ENCODE data around the gene RETREG1.

Gene RETREG1

GRCh38 chr5:16571016-16571415, 45.8 kb downstream of the RETREG1 start:
- H3K9ac ChIP-seq (ENCODE audit: low read length): no peak overlapping the region
- WGBS (ENCODE audit: extremely low coverage, insufficient coverage, low lambda C conversion rate): no CpG with 5 or more reads among the region's 4 CpGs
- no peaks in the 10 kb centered on the region for H3K36me3 ChIP-seq (ENCODE audit: control insufficient read depth, insufficient read depth, low read length)
- H2BK5ac ChIP-seq (ENCODE audit: low read length): no peak overlapping the region
- H2AK5ac ChIP-seq (ENCODE audit: low read length): no peak overlapping the region
- H3K4me2 ChIP-seq (ENCODE audit: low read length): no peak overlapping the region
- H2BK15ac ChIP-seq (replicated peaks; ENCODE audit: low read depth): no peak overlapping the region
- H3K18ac ChIP-seq (ENCODE audit: low read length): no peak overlapping the region
- no peak overlapping the region for H4K5ac ChIP-seq (ENCODE audit: low read length)
- H3K79me1 ChIP-seq (ENCODE audit: low read length): no peaks in the 10 kb centered on the region
- no peaks in the 10 kb centered on the region for H3K4me1 ChIP-seq (ENCODE audit: control insufficient read depth, low read depth, low read length)
- no peak overlapping the region for H3K4ac ChIP-seq (ENCODE audit: low read depth, low read length)
- H3K56ac ChIP-seq (ENCODE audit: low read length): no peak overlapping the region
- DNase-seq: no peak
- H4K8ac ChIP-seq (ENCODE audit: low read depth, low read length): no peak overlapping the region
- no peak overlapping the region for H2BK120ac ChIP-seq (ENCODE audit: low read depth, low read length)
- H3K23ac ChIP-seq (ENCODE audit: low read length): no peak overlapping the region
- no peak overlapping the region for H3K4me3 ChIP-seq (ENCODE audit: low read length)
- H3K27ac ChIP-seq (ENCODE audit: low read depth, low read length): no peak overlapping the region
- H3K79me2 ChIP-seq (ENCODE audit: control insufficient read depth, insufficient read depth, low read length): no peaks in the 10 kb centered on the region
- H3K27me3 ChIP-seq (ENCODE audit: insufficient read depth, low read length, poor library complexity): no peaks in the 10 kb centered on the region

- no peak for DNase-seq
- Histone ChIP-seq H4K8ac (ENCODE audit: low read depth, low read length) (no peak overlapping the region), H2AK5ac (ENCODE audit: low read length) (no peak overlapping the region), H2BK120ac (ENCODE audit: low read depth, low read length) (no peak overlapping the region), H3K23ac (ENCODE audit: low read length) (no peak overlapping the region), H3K36me3 (ENCODE audit: control insufficient read depth, insufficient read depth, low read length) (no peaks in the 10 kb centered on the region), H3K27me3 (ENCODE audit: insufficient read depth, low read length, poor library complexity) (no peaks in the 10 kb centered on the region), H3K4ac (ENCODE audit: low read depth, low read length) (no peak overlapping the region), H2BK15ac (replicated peaks; ENCODE audit: low read depth) (no peak overlapping the region), H3K4me2 (ENCODE audit: low read length) (no peak overlapping the region), H3K56ac (ENCODE audit: low read length) (no peak overlapping the region), H3K27ac (ENCODE audit: low read depth, low read length) (no peak overlapping the region), H3K79me2 (ENCODE audit: control insufficient read depth, insufficient read depth, low read length) (no peaks in the 10 kb centered on the region), H3K18ac (ENCODE audit: low read length) (no peak overlapping the region), H3K4me1 (ENCODE audit: control insufficient read depth, low read depth, low read length) (no peaks in the 10 kb centered on the region), H4K5ac (ENCODE audit: low read length) (no peak overlapping the region), H3K4me3 (ENCODE audit: low read length) (no peak overlapping the region), H3K9ac (ENCODE audit: low read length) (no peak overlapping the region), H3K79me1 (ENCODE audit: low read length) (no peaks in the 10 kb centered on the region), H2BK5ac (ENCODE audit: low read length) (no peak overlapping the region)
- no CpG with 5 or more reads among the region's 3 CpGs for WGBS (ENCODE audit: extremely low coverage, insufficient coverage, low lambda C conversion rate)
These were observed 46.5 kb downstream of the RETREG1 start for GRCh38 chr5:16570121-16570815.

- H2AK5ac ChIP-seq (ENCODE audit: low read length): no peak overlapping the region
- H3K23ac ChIP-seq (ENCODE audit: low read length): no peak overlapping the region
- no peaks in the 10 kb centered on the region for H3K79me1 ChIP-seq (ENCODE audit: low read length)
- no peak overlapping the region for H4K5ac ChIP-seq (ENCODE audit: low read length)
- H3K18ac ChIP-seq (ENCODE audit: low read length): no peak overlapping the region
- no peak overlapping the region for H4K8ac ChIP-seq (ENCODE audit: low read depth, low read length)
- no peak overlapping the region for H3K4me2 ChIP-seq (ENCODE audit: low read length)
- no peak overlapping the region for H3K4ac ChIP-seq (ENCODE audit: low read depth, low read length)
- H3K4me1 ChIP-seq (ENCODE audit: control insufficient read depth, low read depth, low read length): no peaks in the 10 kb centered on the region
- H3K9ac ChIP-seq (ENCODE audit: low read length): no peak overlapping the region
- WGBS (ENCODE audit: extremely low coverage, insufficient coverage, low lambda C conversion rate): no CpG with 5 or more reads among the region's 16 CpGs
- no peaks in the 10 kb centered on the region for H3K27me3 ChIP-seq (ENCODE audit: insufficient read depth, low read length, poor library complexity)
- H3K27ac ChIP-seq (ENCODE audit: low read depth, low read length): no peak overlapping the region
- H3K79me2 ChIP-seq (ENCODE audit: control insufficient read depth, insufficient read depth, low read length): no peaks in the 10 kb centered on the region
- no peak overlapping the region for H2BK15ac ChIP-seq (replicated peaks; ENCODE audit: low read depth)
- no peaks in the 10 kb centered on the region for H3K36me3 ChIP-seq (ENCODE audit: control insufficient read depth, insufficient read depth, low read length)
- DNase-seq: no peak
- H3K4me3 ChIP-seq (ENCODE audit: low read length): no peak overlapping the region
- no peak overlapping the region for H2BK5ac ChIP-seq (ENCODE audit: low read length)
- H2BK120ac ChIP-seq (ENCODE audit: low read depth, low read length): no peak overlapping the region
- H3K56ac ChIP-seq (ENCODE audit: low read length): no peak overlapping the region
These were observed 47.8 kb downstream of the RETREG1 start for GRCh38 chr5:16568875-16569580.

- no peak for DNase-seq
These were observed 49.4 kb downstream of the RETREG1 start for GRCh38 chr5:16567365-16567764.

GRCh38 chr5:16565118-16565517, 51.7 kb downstream of the RETREG1 start:
- no peak for DNase-seq
- no peak overlapping the region for H3K4me2 ChIP-seq (ENCODE audit: low read length)
- no peak overlapping the region for H2AK5ac ChIP-seq (ENCODE audit: low read length)
- H3K4ac ChIP-seq (ENCODE audit: low read depth, low read length): no peak overlapping the region
- H3K18ac ChIP-seq (ENCODE audit: low read length): no peak overlapping the region
- no peak overlapping the region for H4K5ac ChIP-seq (ENCODE audit: low read length)
- no CpG with 5 or more reads among the region's 1 CpG for WGBS (ENCODE audit: extremely low coverage, insufficient coverage, low lambda C conversion rate)
- no peak overlapping the region for H4K8ac ChIP-seq (ENCODE audit: low read depth, low read length)
- no peak overlapping the region for H2BK120ac ChIP-seq (ENCODE audit: low read depth, low read length)
- H3K23ac ChIP-seq (ENCODE audit: low read length): no peak overlapping the region
- no peak overlapping the region for H2BK15ac ChIP-seq (replicated peaks; ENCODE audit: low read depth)
- no peaks in the 10 kb centered on the region for H3K36me3 ChIP-seq (ENCODE audit: control insufficient read depth, insufficient read depth, low read length)
- H3K56ac ChIP-seq (ENCODE audit: low read length): no peak overlapping the region
- H3K27me3 ChIP-seq (ENCODE audit: insufficient read depth, low read length, poor library complexity): no peaks in the 10 kb centered on the region
- no peaks in the 10 kb centered on the region for H3K4me1 ChIP-seq (ENCODE audit: control insufficient read depth, low read depth, low read length)
- no peak overlapping the region for H3K9ac ChIP-seq (ENCODE audit: low read length)
- H3K79me1 ChIP-seq (ENCODE audit: low read length): no peaks in the 10 kb centered on the region
- no peaks in the 10 kb centered on the region for H3K79me2 ChIP-seq (ENCODE audit: control insufficient read depth, insufficient read depth, low read length)
- no peak overlapping the region for H2BK5ac ChIP-seq (ENCODE audit: low read length)
- no peak overlapping the region for H3K27ac ChIP-seq (ENCODE audit: low read depth, low read length)
- H3K4me3 ChIP-seq (ENCODE audit: low read length): no peak overlapping the region

More at GRCh38 chr5:16567365-16567764, 49.4 kb downstream of the RETREG1 start:
- Histone ChIP-seq H3K4ac (ENCODE audit: low read depth, low read length) (no peak overlapping the region), H2BK15ac (replicated peaks; ENCODE audit: low read depth) (no peak overlapping the region), H3K4me2 (ENCODE audit: low read length) (no peak overlapping the region), H3K9ac (ENCODE audit: low read length) (no peak overlapping the region), H3K79me2 (ENCODE audit: control insufficient read depth, insufficient read depth, low read length) (no peaks in the 10 kb centered on the region), H2BK5ac (ENCODE audit: low read length) (no peak overlapping the region), H3K36me3 (ENCODE audit: control insufficient read depth, insufficient read depth, low read length) (no peaks in the 10 kb centered on the region), H3K18ac (ENCODE audit: low read length) (no peak overlapping the region), H3K23ac (ENCODE audit: low read length) (no peak overlapping the region), H3K27ac (ENCODE audit: low read depth, low read length) (no peak overlapping the region), H3K79me1 (ENCODE audit: low read length) (no peaks in the 10 kb centered on the region), H3K27me3 (ENCODE audit: insufficient read depth, low read length, poor library complexity) (no peaks in the 10 kb centered on the region), H2AK5ac (ENCODE audit: low read length) (no peak overlapping the region), H4K8ac (ENCODE audit: low read depth, low read length) (no peak overlapping the region), H3K4me1 (ENCODE audit: control insufficient read depth, low read depth, low read length) (no peaks in the 10 kb centered on the region), H3K4me3 (ENCODE audit: low read length) (no peak overlapping the region), H4K5ac (ENCODE audit: low read length) (no peak overlapping the region), H2BK120ac (ENCODE audit: low read depth, low read length) (no peak overlapping the region), H3K56ac (ENCODE audit: low read length) (no peak overlapping the region)
- no CpG with 5 or more reads among the region's 3 CpGs for WGBS (ENCODE audit: extremely low coverage, insufficient coverage, low lambda C conversion rate)

All from mesendoderm (in vitro differentiated cells).